LNCaP clone FGC (cell line): ENCODE measurements around the gene KNDC1.
"Not testable (repeated sequence)": the region's sequence is repeated elsewhere in the genome, so short reads cannot be mapped to it uniquely, and the experiment has no call there.

Experiments
- DNase-seq: peaks from one replicate; pipeline ENCODE4 v3.0.0-alpha.2; 2011; ENCODE audit warnings: low read depth
- H3K4me3 ChIP-seq: 2 replicates; pipeline ENCODE4 v1.5.1; 2011; ENCODE audit warnings: mild to moderate bottlenecking, low read depth, low read length, control low read depth
- TF ChIP-seq, protein P1 (sequence below): IDR thresholded peaks from 2 replicates; pipeline ENCODE4 v1.5.1; 2012; ENCODE audit warnings: mild to moderate bottlenecking; ENCODE audit not compliant: control insufficient read depth, insufficient read depth; ENCODE audit errors: extremely low read depth

The KNDC1 gene

DNA sequence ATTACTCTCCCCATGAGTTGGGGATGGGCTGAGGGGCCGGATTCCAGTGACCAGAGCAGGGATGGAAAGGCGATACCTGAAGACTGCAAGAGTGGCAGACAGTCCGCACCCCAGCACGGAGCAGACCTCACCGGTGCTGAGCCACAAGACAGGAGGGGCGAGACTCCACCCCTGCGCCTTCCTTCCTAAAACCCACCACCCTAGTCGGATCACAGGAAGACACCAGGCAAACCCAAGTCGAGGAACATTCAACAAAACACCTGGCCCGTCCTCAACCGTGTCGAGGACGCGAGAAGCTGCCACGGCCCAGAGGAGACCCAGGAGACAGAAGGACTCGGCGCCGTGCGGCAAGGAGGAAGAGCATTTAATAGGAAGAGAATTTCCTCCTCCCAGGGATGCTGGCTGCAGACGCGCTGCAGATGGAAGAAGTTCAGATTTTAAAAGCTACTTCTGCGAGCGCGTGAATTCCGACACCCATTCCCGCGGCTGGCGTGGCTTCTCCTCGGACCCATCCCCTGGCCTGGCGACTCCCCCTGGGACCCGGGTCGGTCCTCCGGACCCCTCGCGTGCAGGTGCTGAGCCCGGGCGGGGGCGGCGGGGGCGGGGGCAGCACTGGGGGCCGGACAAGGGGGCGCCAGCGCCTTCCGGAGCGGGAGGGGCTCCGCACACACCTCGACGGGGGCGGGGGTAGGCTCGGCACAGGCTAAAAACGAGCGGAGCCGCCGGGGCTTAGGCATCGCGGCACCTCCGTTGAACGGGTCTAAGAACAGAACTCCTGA is 69.4 kb downstream of the KNDC1 start:
- no peak for DNase-seq
- TF ChIP-seq, protein P1, sequence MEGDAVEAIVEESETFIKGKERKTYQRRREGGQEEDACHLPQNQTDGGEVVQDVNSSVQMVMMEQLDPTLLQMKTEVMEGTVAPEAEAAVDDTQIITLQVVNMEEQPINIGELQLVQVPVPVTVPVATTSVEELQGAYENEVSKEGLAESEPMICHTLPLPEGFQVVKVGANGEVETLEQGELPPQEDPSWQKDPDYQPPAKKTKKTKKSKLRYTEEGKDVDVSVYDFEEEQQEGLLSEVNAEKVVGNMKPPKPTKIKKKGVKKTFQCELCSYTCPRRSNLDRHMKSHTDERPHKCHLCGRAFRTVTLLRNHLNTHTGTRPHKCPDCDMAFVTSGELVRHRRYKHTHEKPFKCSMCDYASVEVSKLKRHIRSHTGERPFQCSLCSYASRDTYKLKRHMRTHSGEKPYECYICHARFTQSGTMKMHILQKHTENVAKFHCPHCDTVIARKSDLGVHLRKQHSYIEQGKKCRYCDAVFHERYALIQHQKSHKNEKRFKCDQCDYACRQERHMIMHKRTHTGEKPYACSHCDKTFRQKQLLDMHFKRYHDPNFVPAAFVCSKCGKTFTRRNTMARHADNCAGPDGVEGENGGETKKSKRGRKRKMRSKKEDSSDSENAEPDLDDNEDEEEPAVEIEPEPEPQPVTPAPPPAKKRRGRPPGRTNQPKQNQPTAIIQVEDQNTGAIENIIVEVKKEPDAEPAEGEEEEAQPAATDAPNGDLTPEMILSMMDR, result no peak
- H3K4me3 ChIP-seq, result no peak overlapping the region

DNA sequence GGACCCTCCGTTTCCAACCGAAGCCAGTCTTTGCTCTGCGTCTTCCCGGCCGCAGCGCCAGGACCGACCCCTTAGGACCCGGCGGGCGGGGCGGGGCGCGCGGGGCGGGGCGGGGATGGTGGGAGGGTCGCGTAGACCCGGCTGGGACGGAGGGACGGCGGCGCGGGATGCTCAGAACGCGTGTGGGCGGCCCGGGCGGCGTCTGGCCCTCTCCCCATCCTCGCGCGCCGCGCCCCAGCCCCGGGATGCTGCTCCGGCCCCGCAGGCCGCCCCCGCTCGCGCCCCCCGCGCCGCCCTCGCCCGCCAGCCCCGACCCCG is 70.0 kb downstream of the KNDC1 start, which contains the start of gene UTF1:
UTF1 (plus strand) TSS at position 174 of the 318 bp plus-strand sequence; CDS start at position 246, 72 bp downstream.
- TF ChIP-seq, protein P1, result no peak
- H3K4me3 ChIP-seq, result no peak within 1 kb of the TSS
- DNase-seq, result no peak

DNA sequence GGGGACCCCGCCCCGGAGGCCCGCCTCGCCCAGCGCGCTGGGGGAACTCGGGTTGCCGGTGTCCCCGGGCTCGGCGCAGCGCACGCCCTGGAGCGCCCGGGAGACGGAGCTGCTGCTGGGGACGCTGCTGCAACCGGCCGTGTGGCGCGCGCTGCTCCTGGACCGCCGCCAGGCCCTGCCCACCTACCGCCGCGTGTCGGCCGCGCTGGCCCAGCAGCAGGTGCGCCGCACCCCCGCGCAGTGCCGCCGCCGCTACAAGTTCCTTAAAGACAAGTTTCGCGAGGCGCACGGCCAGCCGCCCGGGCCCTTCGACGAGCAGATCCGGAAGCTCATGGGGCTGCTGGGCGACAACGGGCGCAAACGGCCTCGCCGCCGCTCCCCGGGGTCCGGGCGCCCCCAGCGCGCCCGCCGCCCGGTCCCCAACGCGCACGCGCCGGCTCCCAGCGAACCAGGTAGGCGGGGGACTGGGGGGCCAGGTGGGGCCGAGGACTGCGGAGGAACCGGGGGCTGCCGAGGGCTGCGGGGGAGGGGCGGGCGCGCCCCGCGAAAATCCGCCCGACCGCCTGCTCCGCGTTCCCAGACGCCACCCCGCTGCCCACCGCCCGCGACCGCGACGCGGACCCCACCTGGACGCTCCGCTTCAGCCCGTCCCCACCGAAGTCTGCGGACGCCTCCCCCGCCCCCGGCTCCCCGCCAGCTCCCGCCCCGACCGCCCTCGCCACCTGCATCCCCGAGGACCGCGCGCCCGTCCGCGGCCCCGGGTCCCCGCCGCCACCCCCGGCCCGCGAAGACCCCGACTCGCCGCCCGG is 70.6 kb downstream of the KNDC1 start:
- no peak for DNase-seq
- no peak overlapping the region for H3K4me3 ChIP-seq
- TF ChIP-seq, protein P1, result no peak

DNA sequence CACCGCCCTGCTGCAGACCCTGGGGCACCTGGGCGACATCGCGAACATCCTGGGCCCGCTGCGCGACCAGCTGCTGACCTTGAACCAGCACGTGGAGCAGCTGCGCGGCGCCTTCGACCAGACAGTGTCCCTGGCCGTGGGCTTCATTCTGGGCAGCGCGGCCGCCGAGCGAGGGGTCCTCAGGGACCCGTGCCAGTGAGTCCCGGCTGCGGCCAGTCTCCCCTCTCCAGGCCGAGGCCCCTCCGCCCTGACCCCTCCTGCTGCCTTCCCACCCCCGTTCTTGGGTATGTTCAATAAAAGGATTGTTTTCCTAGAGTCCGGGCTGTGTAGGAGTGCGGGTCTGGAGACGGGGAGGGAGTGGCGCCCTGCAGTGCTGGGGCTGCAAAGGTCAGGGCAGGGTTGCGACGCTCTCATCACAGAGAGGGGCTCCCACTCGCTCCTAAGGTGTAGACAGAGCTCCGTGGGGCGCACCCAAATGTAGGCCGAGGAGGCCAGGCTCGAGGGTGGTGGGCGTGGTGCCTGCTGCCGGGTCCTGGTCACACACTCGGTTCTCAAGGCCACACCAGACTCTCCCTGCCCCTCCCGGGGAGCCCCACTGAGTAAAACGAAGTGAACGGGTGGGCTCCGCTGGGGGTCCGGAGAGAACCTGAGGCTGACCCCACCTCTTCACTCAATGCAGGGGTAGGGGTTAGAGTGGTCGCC is 71.4 kb downstream of the KNDC1 start:
- TF ChIP-seq, protein P1, result no peak
- H3K4me3 ChIP-seq, result no peak overlapping the region
- no peak for DNase-seq

DNA sequence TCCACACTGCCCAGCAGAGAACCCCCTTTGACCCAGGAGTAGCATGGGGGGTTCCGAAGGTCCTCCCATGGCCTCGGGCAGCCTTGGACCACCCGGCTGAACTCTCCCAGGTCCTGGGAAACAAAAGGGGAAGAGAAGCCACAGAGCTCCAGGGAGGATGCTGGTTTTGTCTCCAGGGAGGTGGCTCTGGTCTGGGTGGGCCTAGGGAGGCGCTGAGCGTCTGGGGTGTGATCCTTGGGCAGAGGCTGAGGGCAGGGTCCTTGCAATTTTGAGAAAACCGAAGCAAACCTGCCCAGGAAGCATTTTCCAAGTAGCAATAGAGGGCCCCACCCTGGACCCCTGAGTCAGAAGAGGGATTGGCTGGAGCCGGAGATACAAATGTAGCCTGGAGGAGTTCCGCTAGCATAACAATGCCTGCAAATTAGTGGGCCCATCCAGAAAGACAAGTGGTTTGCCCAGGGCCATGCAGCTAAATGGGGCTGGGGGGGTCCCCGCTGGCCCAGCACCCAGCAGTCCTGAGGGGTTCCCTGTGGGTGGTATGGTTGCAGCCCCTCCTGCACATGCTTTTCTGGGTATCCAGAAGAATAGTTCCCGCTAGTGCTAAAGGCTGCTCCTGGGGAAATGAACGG is 72.0 kb downstream of the KNDC1 start:
- TF ChIP-seq, protein P1, result no peak
- no peak for DNase-seq
- H3K4me3 ChIP-seq, result no peak overlapping the region

DNA sequence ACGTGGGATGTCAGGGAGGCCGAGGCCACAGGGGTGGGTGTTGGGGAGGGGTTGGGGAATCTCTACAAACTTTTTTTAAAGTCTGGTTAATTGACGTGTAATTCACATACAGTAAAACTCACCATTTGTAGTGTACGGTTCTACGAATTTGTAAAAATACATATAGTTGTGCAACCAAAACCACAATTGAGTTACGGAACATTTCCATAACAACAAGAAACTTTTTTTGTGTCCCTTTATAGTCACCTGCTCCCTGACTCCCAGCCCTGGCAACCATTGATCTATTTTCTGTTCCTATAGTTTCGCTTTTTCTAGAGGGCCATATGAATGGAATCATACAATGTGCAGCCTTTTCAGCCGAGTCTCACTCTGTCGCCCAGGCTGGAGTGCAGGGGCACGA is 74.8 kb downstream of the KNDC1 start:
- H3K4me3 ChIP-seq, DNase-seq: not testable (repeated sequence)

DNA sequence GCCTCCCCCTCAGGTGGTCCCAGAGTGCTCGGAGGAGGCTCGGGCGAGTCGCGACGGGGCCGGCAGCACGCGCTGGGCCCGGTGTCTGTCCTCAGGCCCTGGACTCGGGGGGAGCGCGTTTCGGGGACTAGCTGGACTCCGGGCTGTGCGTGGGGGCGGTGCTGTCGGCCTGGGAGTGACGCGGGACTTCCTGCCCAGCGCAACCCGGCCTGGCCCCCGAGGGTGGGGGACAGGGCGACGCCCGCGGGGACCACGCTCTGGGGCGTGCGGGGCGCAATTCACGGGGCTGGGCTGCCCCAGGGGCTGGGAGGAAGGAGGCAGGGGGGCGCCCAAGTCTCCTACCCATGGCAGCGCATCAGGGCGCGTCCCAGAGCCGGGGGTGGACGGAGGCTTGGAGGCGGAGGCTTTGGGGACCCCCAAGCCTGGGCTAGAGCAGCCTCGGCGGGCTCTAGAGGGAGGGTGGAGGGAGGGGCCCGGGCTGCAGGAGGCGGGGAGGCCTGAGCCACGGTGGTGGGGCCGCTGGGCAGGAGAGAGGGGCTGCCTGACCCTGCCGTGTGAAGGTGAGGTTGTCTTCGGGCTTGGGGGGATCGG is 75.3 kb downstream of the KNDC1 start:
- DNase-seq, result no peak
- TF ChIP-seq, protein P1, result no peak
- H3K4me3 ChIP-seq, result no peak overlapping the region
